ENCODE data around the gene COL23A1. TPM values are rescaled to one million over a fixed set of nuclear protein-coding genes. Genes with fewer than 3 reads are reported as not detected.

The COL23A1 gene
- total and polyA plus RNA-seq, 2 of the 8 experiments (the other 6 are each of a cell fraction or from before 2014, with no cell fraction given) = 3.1 to 4.7 TPM

- no peak for TF ChIP-seq CHD7 (IDR thresholded peaks at IDR 0.05; ENCODE audit: insufficient replicate concordance, low read length)
- no peak for TF ChIP-seq BCL11A (IDR thresholded peaks at IDR 0.05; ENCODE audit: low read depth in 2 of 2, low read length in 2 of 2)
- TF ChIP-seq EZH2 (IDR thresholded peaks at IDR 0.05; ENCODE audit: low read depth, low read length, severe bottlenecking) = no peak
- peak in 1 of 2 experiments; percentile 18; a peak in 1 of 3 replicates for TF ChIP-seq POLR2A (IDR thresholded peaks at IDR 0.05; ENCODE audit: control extremely low read depth in 1 of 2, low read depth in 2 of 2, low read length in 2 of 2)
- TF ChIP-seq JUN (IDR thresholded peaks at IDR 0.05; ENCODE audit: low read depth, low read length) = no peak
- TF ChIP-seq TAF7 (optimal IDR thresholded peaks at IDR 0.05; ENCODE audit: borderline replicate concordance, low read depth, low read length) = no peak
- no peak for TF ChIP-seq RFX5 (IDR thresholded peaks at IDR 0.05; ENCODE audit: borderline replicate concordance, low read depth, low read length)
- peak in 1 of 2 experiments; percentile 92; a peak in 1 of 3 replicates for TF ChIP-seq EP300 (IDR thresholded peaks at IDR 0.05; ENCODE audit: borderline replicate concordance in 1 of 2, low read depth in 2 of 2, low read length in 2 of 2)
- TF ChIP-seq USF2 (IDR thresholded peaks at IDR 0.05; ENCODE audit: low read length) = no peak
Observed at GRCh38 chr5:178555771-178556211, 34.4 kb downstream of the COL23A1 start (continued).

Data from H1 (cell line).